GM21717 (cell line): ENCODE results near the gene RIBC1.
"Not testable (repeated sequence)": the region's sequence is repeated elsewhere in the genome, so short reads cannot be mapped to it uniquely, and the experiment has no call there.

Source experiments
- ATAC-seq: cut with Tn5 transposase; IDR thresholded peaks from one replicate; pipeline ENCODE4 v1.9.1; 2021; ENCODE audit warnings: mild to moderate bottlenecking, moderate library complexity; ENCODE audit not compliant: unreplicated experiment

Gene RIBC1

GRCh38 chrX:53435997-53436396 lies 13.3 kb downstream of the RIBC1 start:
- ATAC-seq: peak; percentile 68

GRCh38 chrX:53437206-53437605 lies 14.5 kb downstream of the RIBC1 start:
- no peak for ATAC-seq

GRCh38 chrX:53438174-53438831 lies 15.6 kb downstream of the RIBC1 start:
- ATAC-seq: no peak

- ATAC-seq: no peak
These were observed 16.2 kb downstream of the RIBC1 start for GRCh38 chrX:53438832-53439230.

- ATAC-seq: no peak
These were observed 17.4 kb downstream of the RIBC1 start for GRCh38 chrX:53440101-53440500.

GRCh38 chrX:53440621-53441517 lies 18.2 kb downstream of the RIBC1 start:
- no peak for ATAC-seq

GRCh38 chrX:53441531-53442321 lies 19.1 kb downstream of the RIBC1 start:
- ATAC-seq: no peak

GRCh38 chrX:53442322-53442631 lies 19.6 kb downstream of the RIBC1 start:
- ATAC-seq: no peak

- ATAC-seq: no peak
These were observed 23.3 kb downstream of the RIBC1 start for GRCh38 chrX:53445977-53446376.

GRCh38 chrX:53447441-53447840 lies 24.8 kb downstream of the RIBC1 start:
- no peak for ATAC-seq

- ATAC-seq: no peak
These were observed 27.0 kb downstream of the RIBC1 start for GRCh38 chrX:53449632-53450031.

GRCh38 chrX:53452812-53453211 lies 30.1 kb downstream of the RIBC1 start:
- no peak for ATAC-seq

GRCh38 chrX:53456254-53456653 lies 33.6 kb downstream of the RIBC1 start:
- no peak for ATAC-seq

GRCh38 chrX:53458082-53458481 lies 35.4 kb downstream of the RIBC1 start:
- ATAC-seq: no peak

GRCh38 chrX:53468659-53469058 lies 46.0 kb downstream of the RIBC1 start:
- not testable (repeated sequence) for ATAC-seq

GRCh38 chrX:53471346-53471745 lies 48.7 kb downstream of the RIBC1 start:
- ATAC-seq: no peak

- ATAC-seq: no peak
These were observed 52.0 kb downstream of the RIBC1 start for GRCh38 chrX:53474707-53475106.

GRCh38 chrX:53476371-53476770 lies 53.7 kb downstream of the RIBC1 start:
- no peak for ATAC-seq

GRCh38 chrX:53479301-53479700 lies 56.6 kb downstream of the RIBC1 start:
- no peak for ATAC-seq
